Erythroblast (primary cell): ENCODE results near the gene NOX5.

Experiments used
- GATA1 ChIP-seq: IDR thresholded peaks from 2 replicates; pipeline ENCODE4 v1.6.1; 2011; ENCODE audit warnings: low read depth, mild to moderate bottlenecking, control low read depth, low read length, moderate library complexity
- POLR2A ChIP-seq: IDR thresholded peaks from 2 replicates; pipeline ENCODE4 v1.6.1; 2011; ENCODE audit warnings: mild to moderate bottlenecking, low read length

GRCh38 chr15:69031013-69032001 is 16.8 kb downstream of the NOX5 start:
- TF ChIP-seq POLR2A (no peak), GATA1 (no peak)
